Osteocyte (in vitro differentiated cells): ENCODE results near the gene RGL3. TPM values are rescaled to one million over a fixed set of nuclear protein-coding genes. Genes with fewer than 3 reads are reported as not detected.
"Not testable (repeated sequence)": the region's sequence is repeated elsewhere in the genome, so short reads cannot be mapped to it uniquely, and the experiment has no call there.

Experiments
- DNase-seq: peaks from one replicate; pipeline ENCODE4 v3.0.0; 2021; ENCODE audit warnings: mixed read lengths; ENCODE audit not compliant: unreplicated experiment; ENCODE audit errors: extremely low spot score
- H3K27ac Mint-ChIP-seq: one replicate; pipeline ENCODE4 v1.8.0; 2021; ENCODE audit warnings: mild to moderate bottlenecking, mixed read lengths; ENCODE audit not compliant: unreplicated experiment
- H3K27me3 Mint-ChIP-seq: one replicate; pipeline ENCODE4 v1.8.0; 2021; ENCODE audit warnings: mixed read lengths; ENCODE audit not compliant: unreplicated experiment
- H3K36me3 Mint-ChIP-seq: one replicate; pipeline ENCODE4 v1.8.0; 2021; ENCODE audit warnings: mixed read lengths; ENCODE audit not compliant: unreplicated experiment
- H3K4me1 Mint-ChIP-seq: one replicate; pipeline ENCODE4 v1.8.0; 2021; ENCODE audit warnings: mixed read lengths; ENCODE audit not compliant: unreplicated experiment
- H3K4me3 Mint-ChIP-seq: one replicate; pipeline ENCODE4 v1.8.0; 2021; ENCODE audit warnings: mild to moderate bottlenecking, moderate library complexity, mixed read lengths; ENCODE audit not compliant: unreplicated experiment
- H3K9me3 Mint-ChIP-seq: one replicate; pipeline ENCODE4 v1.8.0; 2021; ENCODE audit warnings: mixed read lengths; ENCODE audit not compliant: unreplicated experiment
- total RNA-seq: library from RNA; stranded (reverse); gene quantifications from 2 replicates; pipeline ENCODE4 v1.2.1, GENCODE V29; 2021
- TF ChIP-seq, protein P1 (sequence below): fragments of 200-600 bp; sonication (generic); IDR thresholded peaks from 2 replicates; pipeline ENCODE4 v1.5.0; 2021; ENCODE audit warnings: antibody characterized with exemption, mild to moderate bottlenecking, moderate library complexity

The RGL3 gene
- total RNA-seq, 1 donor from 2014 or later, result 1.9 TPM

DNA sequence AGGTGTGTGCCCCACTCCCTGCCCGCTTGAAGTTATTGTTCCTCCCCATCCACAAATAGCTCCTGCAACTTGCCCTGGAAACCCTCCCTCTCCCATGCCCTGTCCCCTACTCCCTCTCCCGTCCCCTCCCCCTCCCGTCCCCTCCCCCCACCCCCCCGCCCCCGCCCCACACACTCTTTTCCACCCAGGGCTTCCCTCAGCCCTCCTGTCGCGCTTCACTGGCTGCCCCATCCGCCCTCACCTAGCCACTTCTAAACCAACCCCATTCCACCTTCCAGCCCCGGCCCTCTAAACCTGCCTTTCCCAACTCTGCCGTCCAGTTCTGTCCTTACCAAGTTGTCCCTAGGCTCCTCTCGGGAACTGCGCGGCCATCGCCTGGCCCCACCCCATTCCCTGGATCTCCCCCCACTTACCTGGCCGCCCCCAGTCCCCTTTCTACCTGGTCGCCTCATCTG, 993 bp downstream of the RGL3 start:
- Mint-ChIP-seq H3K9me3 (no peaks in the 10 kb centered on the region), H3K27me3 (peaks cover 29% of the 10 kb centered on the region), H3K27ac (no peak overlapping the region), H3K36me3 (no peaks in the 10 kb centered on the region), H3K4me1 (peaks cover 29% of the 10 kb centered on the region), H3K4me3 (no peak overlapping the region)
- TF ChIP-seq, protein P1, sequence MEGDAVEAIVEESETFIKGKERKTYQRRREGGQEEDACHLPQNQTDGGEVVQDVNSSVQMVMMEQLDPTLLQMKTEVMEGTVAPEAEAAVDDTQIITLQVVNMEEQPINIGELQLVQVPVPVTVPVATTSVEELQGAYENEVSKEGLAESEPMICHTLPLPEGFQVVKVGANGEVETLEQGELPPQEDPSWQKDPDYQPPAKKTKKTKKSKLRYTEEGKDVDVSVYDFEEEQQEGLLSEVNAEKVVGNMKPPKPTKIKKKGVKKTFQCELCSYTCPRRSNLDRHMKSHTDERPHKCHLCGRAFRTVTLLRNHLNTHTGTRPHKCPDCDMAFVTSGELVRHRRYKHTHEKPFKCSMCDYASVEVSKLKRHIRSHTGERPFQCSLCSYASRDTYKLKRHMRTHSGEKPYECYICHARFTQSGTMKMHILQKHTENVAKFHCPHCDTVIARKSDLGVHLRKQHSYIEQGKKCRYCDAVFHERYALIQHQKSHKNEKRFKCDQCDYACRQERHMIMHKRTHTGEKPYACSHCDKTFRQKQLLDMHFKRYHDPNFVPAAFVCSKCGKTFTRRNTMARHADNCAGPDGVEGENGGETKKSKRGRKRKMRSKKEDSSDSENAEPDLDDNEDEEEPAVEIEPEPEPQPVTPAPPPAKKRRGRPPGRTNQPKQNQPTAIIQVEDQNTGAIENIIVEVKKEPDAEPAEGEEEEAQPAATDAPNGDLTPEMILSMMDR, result no peak
- no peak for DNase-seq

DNA sequence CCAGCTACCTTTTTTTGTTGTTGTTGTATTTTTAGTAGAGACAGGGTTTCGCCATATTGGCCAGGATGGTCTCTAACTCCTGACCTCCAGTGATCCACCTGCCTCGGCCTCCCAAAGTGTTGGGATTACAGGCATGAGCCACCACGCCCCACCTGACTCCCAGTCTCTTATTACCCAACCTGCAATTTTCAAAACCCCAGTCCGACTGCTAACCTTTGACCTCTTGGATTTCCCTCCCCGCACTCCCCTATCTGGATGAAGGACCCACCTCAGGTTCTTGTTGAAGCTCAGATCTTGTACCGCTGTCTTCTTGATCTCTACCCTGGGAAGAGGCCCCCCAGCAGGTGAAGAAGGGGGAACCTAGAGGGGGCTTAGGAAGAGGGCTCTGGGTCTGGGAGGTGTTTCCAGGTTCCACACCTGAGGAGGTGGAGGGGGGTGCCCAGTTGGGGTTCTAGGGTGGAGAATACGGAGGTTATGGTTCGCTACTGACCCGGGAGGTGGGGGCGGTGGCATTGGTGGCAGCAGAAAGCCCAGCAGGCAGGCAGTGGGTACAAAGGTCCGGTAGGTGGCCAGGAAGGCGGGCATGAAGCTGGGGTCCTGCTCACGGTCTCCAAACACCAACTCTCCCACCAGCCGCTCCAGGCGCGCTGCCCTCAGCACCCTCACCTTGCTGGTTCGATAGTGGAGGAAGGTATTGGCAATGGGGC, 2.6 kb downstream of the RGL3 start:
- Mint-ChIP-seq H3K27ac (no peak overlapping the region), H3K4me3 (no peak overlapping the region), H3K4me1 (peaks cover 21% of the 10 kb centered on the region), H3K9me3 (no peaks in the 10 kb centered on the region), H3K27me3 (peaks cover 26% of the 10 kb centered on the region), H3K36me3 (no peaks in the 10 kb centered on the region)
- DNase-seq, result no peak
- TF ChIP-seq, protein P1, result no peak

DNA sequence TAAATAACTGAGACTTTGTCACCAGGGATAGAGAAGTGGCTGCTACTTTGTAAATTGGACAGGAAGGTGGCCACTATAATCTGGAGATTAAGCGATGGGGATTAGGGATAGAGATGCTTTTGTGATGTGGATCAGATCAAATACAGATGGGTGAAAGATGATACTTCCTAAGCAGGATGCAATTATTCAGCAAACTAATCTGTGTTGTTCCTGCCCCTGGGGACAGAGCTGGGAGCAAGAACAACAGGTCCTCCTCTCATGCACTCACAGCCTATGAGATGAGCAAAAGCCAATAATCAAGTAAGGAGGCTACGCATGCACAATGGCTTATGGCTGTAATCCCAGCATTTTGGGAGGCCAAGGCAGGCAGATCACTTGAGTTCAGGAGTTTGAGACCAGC, 4.6 kb downstream of the RGL3 start:
- Mint-ChIP-seq H3K27me3 (peaks cover 27% of the 10 kb centered on the region), H3K9me3 (no peaks in the 10 kb centered on the region), H3K4me3 (no peak overlapping the region), H3K27ac (no peak overlapping the region), H3K4me1 (peaks cover 8% of the 10 kb centered on the region), H3K36me3 (no peaks in the 10 kb centered on the region)
- TF ChIP-seq, protein P1, result no peak
- no peak for DNase-seq

DNA sequence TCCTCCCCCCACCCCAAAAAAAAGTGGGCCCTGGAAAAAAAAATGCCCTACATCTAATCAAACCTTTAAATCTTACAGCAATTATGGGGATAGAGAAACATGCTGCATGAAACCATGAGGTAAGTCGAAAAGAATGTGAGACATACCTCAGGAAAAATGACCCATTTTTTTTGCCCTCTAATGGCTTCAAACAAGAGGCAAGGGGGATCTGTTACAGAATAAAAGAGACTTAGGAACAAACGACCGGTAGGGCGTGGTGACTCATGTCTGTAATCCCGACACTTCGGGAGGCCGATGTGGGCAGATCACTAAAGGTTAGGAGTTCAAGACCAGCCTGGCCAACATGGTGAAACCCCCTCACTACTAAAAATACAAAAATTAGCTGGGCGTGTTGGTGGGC, 8.4 kb downstream of the RGL3 start:
- TF ChIP-seq, protein P1, result no peak
- H3K4me1 Mint-ChIP-seq, result no peaks in the 10 kb centered on the region
- H3K27ac Mint-ChIP-seq, result no peak overlapping the region
- no peaks in the 10 kb centered on the region for H3K9me3 Mint-ChIP-seq
- no peak overlapping the region for H3K4me3 Mint-ChIP-seq
- peaks cover 7% of the 10 kb centered on the region for H3K27me3 Mint-ChIP-seq
- DNase-seq, result no peak
- no peaks in the 10 kb centered on the region for H3K36me3 Mint-ChIP-seq

DNA sequence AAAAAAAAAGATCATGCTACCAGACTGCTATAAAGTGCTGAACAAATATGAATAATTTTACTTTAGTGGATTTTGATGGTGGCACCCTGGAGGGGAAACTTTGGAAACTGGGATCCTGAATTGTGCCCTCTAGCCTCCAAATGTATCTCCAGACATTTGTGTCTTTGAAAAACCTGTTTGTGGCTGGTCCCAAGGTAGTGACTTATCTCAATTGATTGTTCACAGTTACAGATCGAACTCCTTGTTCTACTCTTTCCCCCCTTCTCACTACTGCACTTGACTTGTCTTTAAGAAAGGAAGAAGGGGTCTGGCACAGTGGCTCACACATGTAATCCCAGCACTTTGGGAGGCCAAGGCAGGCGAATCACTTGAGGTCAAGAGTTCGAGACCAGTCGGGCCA, 10.5 kb downstream of the RGL3 start:
- Mint-ChIP-seq H3K27ac (no peak overlapping the region), H3K4me1 (peaks cover 2% of the 10 kb centered on the region), H3K36me3 (no peaks in the 10 kb centered on the region), H3K4me3 (no peak overlapping the region), H3K27me3 (peaks cover 7% of the 10 kb centered on the region), H3K9me3 (no peaks in the 10 kb centered on the region)
- DNase-seq, result no peak
- TF ChIP-seq, protein P1, result no peak

DNA sequence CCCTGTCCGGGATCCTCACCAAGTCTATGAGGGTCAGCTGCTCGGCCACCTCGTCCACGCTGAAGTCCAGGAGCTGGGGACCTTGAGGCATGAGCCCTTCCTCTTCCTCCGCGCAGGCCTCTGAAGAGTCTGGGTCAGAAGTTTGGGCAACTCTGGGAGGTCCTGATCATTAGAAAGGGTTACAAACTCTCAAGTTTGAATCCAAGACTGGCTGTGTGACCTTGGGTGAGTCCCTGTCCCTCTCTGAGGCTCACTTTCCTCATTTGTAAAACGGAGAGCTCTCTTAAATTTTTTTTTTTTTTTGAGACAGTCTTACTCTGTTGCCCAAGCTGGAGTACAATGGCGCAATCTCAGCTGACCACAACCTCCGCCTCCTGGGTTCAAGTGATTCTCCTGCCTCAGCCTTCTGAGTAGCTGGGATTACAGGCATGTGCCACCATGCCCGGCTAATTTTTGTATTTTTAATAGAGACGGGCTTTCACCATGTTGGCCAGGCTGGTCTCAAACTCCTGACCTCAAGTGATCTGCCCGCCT, 12.3 kb downstream of the RGL3 start:
- not testable (repeated sequence) for H3K27me3 Mint-ChIP-seq, H3K4me1 Mint-ChIP-seq, H3K36me3 Mint-ChIP-seq, DNase-seq, H3K9me3 Mint-ChIP-seq, H3K4me3 Mint-ChIP-seq, H3K27ac Mint-ChIP-seq
